Measurements from ENCODE around the gene CNOT2. TPM values are rescaled to one million over a fixed set of nuclear protein-coding genes. Genes with fewer than 3 reads are reported as not detected.

CNOT2 gene
- total RNA-seq, 2 donors from 2014 or later, result 94.8 to 111 TPM

DNA sequence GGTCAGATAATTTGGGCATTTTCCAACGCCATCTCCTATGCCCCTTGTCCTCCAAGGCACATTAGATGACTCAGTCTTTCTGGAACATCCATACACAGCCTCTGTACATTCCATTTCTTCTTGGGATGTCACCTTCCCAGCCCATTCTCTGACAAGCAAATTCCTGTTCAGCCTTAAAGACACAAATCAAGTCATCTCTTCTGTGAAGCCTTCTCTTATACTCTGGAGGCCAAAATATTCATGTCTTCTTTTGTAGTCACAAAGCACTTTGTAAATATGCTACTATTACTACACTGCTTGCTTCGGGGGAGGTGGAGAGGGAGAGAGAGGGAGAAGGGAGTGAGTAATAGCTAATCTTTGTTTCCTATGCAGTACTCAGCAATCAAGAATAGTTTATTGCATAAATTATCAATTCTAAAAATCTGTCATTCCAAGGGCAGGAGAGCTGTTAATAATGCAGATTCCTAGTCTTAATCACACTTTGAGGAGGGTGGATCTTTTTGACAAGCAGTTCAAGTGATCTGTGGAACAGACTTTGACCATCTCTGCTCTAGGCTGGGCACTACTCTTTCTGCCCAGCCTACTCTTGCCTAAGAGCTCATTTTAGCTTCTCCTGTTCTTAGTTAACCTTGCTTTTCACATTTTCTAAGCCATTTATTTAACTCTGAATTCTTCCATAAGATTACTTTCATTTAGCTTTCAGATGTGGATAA is 150.7 kb downstream of the CNOT2 start:
- no peak overlapping the region for H3K27ac ChIP-seq
- H3K27me3 ChIP-seq (replicated peaks; ENCODE audit: insufficient read depth), result no peaks in the 10 kb centered on the region
- no peaks in the 10 kb centered on the region for H3K9me3 ChIP-seq
- H3K36me3 ChIP-seq, result no peaks in the 10 kb centered on the region
- no peak for DNase-seq (ENCODE audit: low spot score)
- no peak overlapping the region for H3K4me3 ChIP-seq
- TF ChIP-seq, protein P1, sequence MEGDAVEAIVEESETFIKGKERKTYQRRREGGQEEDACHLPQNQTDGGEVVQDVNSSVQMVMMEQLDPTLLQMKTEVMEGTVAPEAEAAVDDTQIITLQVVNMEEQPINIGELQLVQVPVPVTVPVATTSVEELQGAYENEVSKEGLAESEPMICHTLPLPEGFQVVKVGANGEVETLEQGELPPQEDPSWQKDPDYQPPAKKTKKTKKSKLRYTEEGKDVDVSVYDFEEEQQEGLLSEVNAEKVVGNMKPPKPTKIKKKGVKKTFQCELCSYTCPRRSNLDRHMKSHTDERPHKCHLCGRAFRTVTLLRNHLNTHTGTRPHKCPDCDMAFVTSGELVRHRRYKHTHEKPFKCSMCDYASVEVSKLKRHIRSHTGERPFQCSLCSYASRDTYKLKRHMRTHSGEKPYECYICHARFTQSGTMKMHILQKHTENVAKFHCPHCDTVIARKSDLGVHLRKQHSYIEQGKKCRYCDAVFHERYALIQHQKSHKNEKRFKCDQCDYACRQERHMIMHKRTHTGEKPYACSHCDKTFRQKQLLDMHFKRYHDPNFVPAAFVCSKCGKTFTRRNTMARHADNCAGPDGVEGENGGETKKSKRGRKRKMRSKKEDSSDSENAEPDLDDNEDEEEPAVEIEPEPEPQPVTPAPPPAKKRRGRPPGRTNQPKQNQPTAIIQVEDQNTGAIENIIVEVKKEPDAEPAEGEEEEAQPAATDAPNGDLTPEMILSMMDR (IDR thresholded peaks at IDR 0.05), result no peak
- ATAC-seq (ENCODE audit: insufficient number of reproducible peaks, low FRiP score, low read depth), result no peak
- no peaks in the 10 kb centered on the region for H3K4me1 ChIP-seq (ENCODE audit: control insufficient read depth in 1 of 2, low read depth in 2 of 2)

DNA sequence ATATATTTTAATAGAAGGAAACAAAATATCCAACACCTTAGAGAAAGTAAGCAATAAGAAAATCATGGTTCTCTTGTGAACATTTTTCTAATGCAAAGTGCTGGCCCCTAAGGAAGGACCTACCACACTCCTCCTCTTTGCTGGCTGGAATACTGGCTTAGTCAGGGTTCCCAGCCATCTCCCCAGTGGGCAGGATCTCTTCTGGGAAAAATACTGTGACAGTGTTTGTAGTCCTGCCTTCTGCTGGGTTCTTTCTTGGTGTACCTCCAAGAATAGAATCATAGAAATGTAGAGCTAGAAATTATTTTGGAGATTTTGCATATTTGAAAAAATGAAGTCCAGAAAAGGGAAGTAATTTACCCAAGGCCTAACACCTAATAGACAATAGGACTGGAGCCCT is 154.8 kb downstream of the CNOT2 start:
- Histone ChIP-seq H3K4me3 (no peak overlapping the region), H3K27ac (no peak overlapping the region), H3K36me3 (peaks cover 2% of the 10 kb centered on the region), H3K27me3 (replicated peaks; ENCODE audit: insufficient read depth) (no peaks in the 10 kb centered on the region), H3K9me3 (no peaks in the 10 kb centered on the region), H3K4me1 (ENCODE audit: control insufficient read depth in 1 of 2, low read depth in 2 of 2) (no peaks in the 10 kb centered on the region)
- ATAC-seq (ENCODE audit: insufficient number of reproducible peaks, low FRiP score, low read depth) (no peak), DNase-seq (ENCODE audit: low spot score) (no peak)
- TF ChIP-seq, protein P1 (IDR thresholded peaks at IDR 0.05), result no peak

DNA sequence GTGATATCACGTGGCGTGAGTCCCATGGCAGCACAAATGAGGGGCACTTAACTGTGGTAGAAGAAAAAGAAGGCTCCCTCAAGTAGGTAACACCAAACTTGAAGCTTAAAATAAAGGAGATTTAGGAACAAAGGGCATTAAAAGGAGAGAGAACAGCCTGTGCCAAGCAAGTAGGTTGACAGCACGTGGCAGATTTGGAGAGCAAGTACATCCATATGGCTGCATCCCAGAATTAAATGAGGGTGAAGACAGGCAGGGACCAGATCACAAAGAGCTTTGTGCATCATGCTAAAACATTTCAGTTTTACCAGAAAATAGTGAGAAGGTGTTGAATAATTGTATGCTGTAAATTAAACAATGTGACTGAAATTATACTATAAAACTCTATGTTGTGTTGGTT is 155.6 kb downstream of the CNOT2 start:
- Histone ChIP-seq H3K9me3 (no peaks in the 10 kb centered on the region), H3K27ac (no peak overlapping the region), H3K36me3 (peaks cover 2% of the 10 kb centered on the region), H3K4me3 (no peak overlapping the region), H3K4me1 (ENCODE audit: control insufficient read depth in 1 of 2, low read depth in 2 of 2) (no peaks in the 10 kb centered on the region), H3K27me3 (replicated peaks; ENCODE audit: insufficient read depth) (no peaks in the 10 kb centered on the region)
- TF ChIP-seq, protein P1 (IDR thresholded peaks at IDR 0.05), result no peak
- ATAC-seq (ENCODE audit: insufficient number of reproducible peaks, low FRiP score, low read depth), result no peak
- DNase-seq (ENCODE audit: low spot score), result no peak

DNA sequence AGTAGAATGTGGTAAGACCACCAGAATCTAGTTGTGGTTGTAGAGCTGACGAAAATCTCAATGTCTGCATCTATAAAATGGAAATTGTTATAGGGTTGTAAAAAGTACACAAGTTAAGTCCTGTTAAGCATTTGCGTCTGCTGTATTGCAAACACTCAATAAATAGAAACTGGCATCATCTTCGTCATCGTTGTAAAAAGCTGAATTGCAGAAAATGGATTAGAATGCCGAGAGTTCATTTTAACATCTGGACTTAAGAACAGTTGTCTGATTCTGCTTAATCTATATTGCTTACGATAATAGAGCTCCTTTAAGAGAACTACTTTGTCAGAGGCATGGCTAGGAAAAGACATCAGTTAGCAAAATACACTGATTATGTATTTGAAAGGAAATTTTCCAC is 156.1 kb downstream of the CNOT2 start:
- Histone ChIP-seq H3K4me1 (ENCODE audit: control insufficient read depth in 1 of 2, low read depth in 2 of 2) (no peaks in the 10 kb centered on the region), H3K36me3 (peaks cover 2% of the 10 kb centered on the region), H3K27me3 (replicated peaks; ENCODE audit: insufficient read depth) (no peaks in the 10 kb centered on the region), H3K4me3 (no peak overlapping the region), H3K27ac (no peak overlapping the region), H3K9me3 (no peaks in the 10 kb centered on the region)
- TF ChIP-seq, protein P1 (IDR thresholded peaks at IDR 0.05), result no peak
- DNase-seq (ENCODE audit: low spot score) (no peak), ATAC-seq (ENCODE audit: insufficient number of reproducible peaks, low FRiP score, low read depth) (no peak)

DNA sequence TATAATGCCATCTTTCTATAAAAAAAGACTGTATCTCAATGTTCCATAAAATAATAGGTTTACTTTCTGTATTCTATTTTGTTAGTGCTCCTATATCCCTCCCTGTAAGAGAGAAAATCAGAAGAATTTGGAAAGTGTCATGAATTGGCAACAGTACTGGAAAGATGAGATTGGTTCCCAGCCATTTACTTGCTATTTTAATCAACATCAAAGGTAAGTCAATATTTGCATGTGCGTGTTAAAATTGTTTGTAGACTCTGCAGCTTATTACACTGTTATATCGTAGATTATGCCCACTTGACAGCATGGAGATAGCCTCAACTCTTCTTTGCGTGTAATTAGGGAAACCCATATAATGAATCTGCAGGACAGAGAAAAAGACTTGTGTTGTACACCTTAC is 156.9 kb downstream of the CNOT2 start:
- Histone ChIP-seq H3K4me1 (ENCODE audit: control insufficient read depth in 1 of 2, low read depth in 2 of 2) (no peaks in the 10 kb centered on the region), H3K36me3 (peaks cover 2% of the 10 kb centered on the region), H3K4me3 (no peak overlapping the region), H3K27me3 (replicated peaks; ENCODE audit: insufficient read depth) (no peaks in the 10 kb centered on the region), H3K27ac (no peak overlapping the region), H3K9me3 (no peaks in the 10 kb centered on the region)
- ATAC-seq (ENCODE audit: insufficient number of reproducible peaks, low FRiP score, low read depth), result no peak
- TF ChIP-seq, protein P1 (IDR thresholded peaks at IDR 0.05), result no peak
- no peak for DNase-seq (ENCODE audit: low spot score)

Measured in thoracic aorta (tissue), 2 donors.